SK-N-MC (cell line): ENCODE measurements around the gene HKDC1.
"Not testable (repeated sequence)": the region's sequence is repeated elsewhere in the genome, so short reads cannot be mapped to it uniquely, and the experiment has no call there.

Experiments
- DNase-seq: peaks from one replicate; pipeline ENCODE4 v3.0.0-alpha.2; 2011; ENCODE audit warnings: low read depth, low spot score
- H3K27ac ChIP-seq: fragments of 200-600 bp; sonication (generic); 2 replicates; pipeline ENCODE4 v1.5.1; 2016; ENCODE audit warnings: mixed run types
- H3K36me3 ChIP-seq: fragments of 200-600 bp; sonication (generic); 2 replicates; pipeline ENCODE4 v1.6.1; 2017; ENCODE audit warnings: antibody characterized with exemption, low read length, mixed read lengths; ENCODE audit not compliant: insufficient read depth
- H3K4me3 ChIP-seq: fragments of 200-600 bp; sonication (generic); 2 replicates; pipeline ENCODE4 v1.5.1; 2016
- H3K9ac ChIP-seq: fragments of 200-600 bp; sonication (generic); 2 replicates; pipeline ENCODE4 v1.8.0; 2017; ENCODE audit warnings: mixed run types, mixed read lengths; ENCODE audit not compliant: insufficient read length
- H3K9me3 ChIP-seq: fragments of 200-600 bp; sonication (generic); 2 replicates; pipeline ENCODE4 v1.6.1; 2017; ENCODE audit warnings: low read depth, mild to moderate bottlenecking, antibody characterized with exemption, low read length, moderate library complexity, mixed read lengths
- EZH2 ChIP-seq: fragments of 200-600 bp; sonication (generic); IDR thresholded peaks from one replicate; pipeline ENCODE4 v1.6.1; 2017; ENCODE audit warnings: antibody characterized with exemption
- FOXP2 ChIP-seq: optimal IDR thresholded peaks from 2 replicates; pipeline ENCODE3; 2011; ENCODE audit warnings: mild to moderate bottlenecking, moderate library complexity; ENCODE audit not compliant: insufficient read depth; ENCODE audit errors: extremely low read length, control extremely low read depth
- POLR2AphosphoS5 ChIP-seq: IDR thresholded peaks from 2 replicates; pipeline ENCODE4 v1.6.1; 2012; ENCODE audit warnings: mild to moderate bottlenecking, low read depth, low read length, borderline replicate concordance

HKDC1 gene

DNA sequence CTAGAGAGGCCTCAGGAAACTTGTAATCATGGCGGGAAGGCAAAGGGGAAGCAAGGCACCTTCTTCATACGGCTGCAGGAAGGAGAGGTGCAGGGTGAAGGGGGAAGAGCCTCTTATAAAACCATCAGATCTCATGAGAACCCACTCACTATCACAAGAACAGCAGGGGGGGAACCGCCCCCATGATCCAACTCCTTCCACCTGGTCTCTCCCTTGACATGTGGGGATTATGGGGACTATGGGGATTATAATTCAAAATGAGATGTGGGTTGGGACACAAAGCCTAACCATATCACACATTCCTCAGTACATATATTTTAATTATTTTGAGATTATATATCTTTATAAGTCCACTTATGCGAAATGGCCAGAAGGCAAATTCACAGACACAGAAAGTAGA is 67.0 kb downstream of the HKDC1 start:
- no peaks in the 10 kb centered on the region for H3K36me3 ChIP-seq
- H3K9ac ChIP-seq: no peak overlapping the region
- DNase-seq: no peak
- no peaks in the 10 kb centered on the region for H3K9me3 ChIP-seq
- no peak overlapping the region for H3K4me3 ChIP-seq
- TF ChIP-seq POLR2AphosphoS5 (no peak), FOXP2 (no peak), EZH2 (no peak)
- H3K27ac ChIP-seq: no peak overlapping the region

DNA sequence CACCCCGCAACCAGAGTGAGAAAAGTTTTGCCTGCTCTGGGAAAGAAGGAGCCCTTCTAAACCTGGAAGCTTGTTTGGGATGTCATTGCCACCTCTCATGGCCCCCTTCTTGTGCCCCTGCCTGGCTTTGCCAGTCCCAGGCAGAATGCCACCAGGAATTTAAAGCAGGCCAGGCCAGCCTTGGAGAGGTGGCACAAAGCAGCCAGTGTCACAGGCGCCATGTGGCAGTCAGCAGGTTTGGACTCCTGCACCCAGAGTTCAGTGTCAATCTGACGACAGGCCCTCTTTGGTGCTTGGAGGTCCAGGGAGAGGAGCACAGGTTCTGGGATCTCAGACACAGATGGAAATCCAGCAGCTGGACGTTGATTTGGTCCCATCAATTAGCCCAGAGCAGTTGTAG is 70.9 kb downstream of the HKDC1 start:
- no peak for TF ChIP-seq FOXP2
- no peak for TF ChIP-seq EZH2
- no peak for TF ChIP-seq POLR2AphosphoS5
- no peak overlapping the region for H3K4me3 ChIP-seq
- H3K27ac ChIP-seq: no peak overlapping the region
- no peaks in the 10 kb centered on the region for H3K36me3 ChIP-seq
- DNase-seq: no peak
- H3K9me3 ChIP-seq: no peaks in the 10 kb centered on the region
- H3K9ac ChIP-seq: no peak overlapping the region

DNA sequence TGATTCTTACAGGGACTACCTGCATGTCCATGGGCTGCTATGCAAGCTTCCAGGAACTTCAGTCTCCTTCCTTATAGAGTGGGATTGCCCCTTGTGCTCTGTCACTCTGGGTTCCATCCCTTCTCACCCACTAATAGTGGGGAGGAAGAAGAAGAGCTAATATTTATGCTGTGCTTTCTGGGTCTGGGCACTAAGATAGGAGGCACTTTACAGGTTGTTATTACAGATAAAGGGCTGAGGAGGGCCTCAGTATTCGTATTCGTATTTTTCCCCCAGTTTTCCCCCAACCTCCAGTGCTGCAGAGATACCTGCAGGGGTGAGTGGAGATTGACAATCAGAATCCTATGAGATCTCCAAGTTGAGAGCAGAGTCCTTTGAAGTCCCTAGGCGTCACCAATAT is 72.3 kb downstream of the HKDC1 start:
- no peak overlapping the region for H3K27ac ChIP-seq

DNA sequence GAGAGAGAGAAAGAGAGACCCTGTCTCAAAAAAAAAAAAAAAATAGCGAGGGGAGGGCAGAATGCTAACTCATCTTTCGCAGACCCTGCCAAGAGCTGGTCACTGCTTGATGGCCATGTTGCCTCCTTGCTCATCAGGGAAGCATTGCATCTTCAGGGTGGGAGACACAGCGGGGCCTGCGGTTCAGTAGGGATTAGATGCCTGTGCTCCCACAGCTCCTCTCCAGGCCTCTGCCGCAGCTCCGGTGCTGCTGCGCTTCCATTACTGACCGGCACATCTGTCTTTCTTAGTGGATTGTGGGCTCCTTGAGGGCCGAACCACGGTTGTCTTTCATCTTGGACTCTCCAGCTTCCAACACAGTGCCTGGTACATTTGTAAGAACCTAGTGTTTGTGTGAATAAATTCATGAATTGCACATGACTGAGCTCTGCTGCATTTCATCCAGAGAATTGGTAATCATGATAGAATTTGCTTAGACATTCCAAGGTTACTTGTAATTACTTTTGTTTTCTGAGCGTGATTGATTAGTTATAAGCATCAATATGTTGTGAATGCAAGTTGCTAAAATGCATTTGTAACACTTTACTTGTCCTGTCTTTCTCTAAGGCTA is 75.0 kb downstream of the HKDC1 start:
- Histone ChIP-seq H3K4me3 (no peak overlapping the region), H3K36me3 (no peaks in the 10 kb centered on the region), H3K9me3 (no peaks in the 10 kb centered on the region), H3K9ac (no peak overlapping the region), H3K27ac (no peak overlapping the region)
- TF ChIP-seq POLR2AphosphoS5: no peak
- TF ChIP-seq FOXP2: no peak
- TF ChIP-seq EZH2: no peak
- no peak for DNase-seq

More for the DNA sequence above, 72.3 kb downstream of the HKDC1 start:
- no peak for DNase-seq
- TF ChIP-seq POLR2AphosphoS5 (no peak), EZH2 (no peak)
- H3K9me3 ChIP-seq: no peaks in the 10 kb centered on the region
- no peaks in the 10 kb centered on the region for H3K36me3 ChIP-seq
- H3K9ac ChIP-seq: no peak overlapping the region
- H3K4me3 ChIP-seq: no peak overlapping the region

DNA sequence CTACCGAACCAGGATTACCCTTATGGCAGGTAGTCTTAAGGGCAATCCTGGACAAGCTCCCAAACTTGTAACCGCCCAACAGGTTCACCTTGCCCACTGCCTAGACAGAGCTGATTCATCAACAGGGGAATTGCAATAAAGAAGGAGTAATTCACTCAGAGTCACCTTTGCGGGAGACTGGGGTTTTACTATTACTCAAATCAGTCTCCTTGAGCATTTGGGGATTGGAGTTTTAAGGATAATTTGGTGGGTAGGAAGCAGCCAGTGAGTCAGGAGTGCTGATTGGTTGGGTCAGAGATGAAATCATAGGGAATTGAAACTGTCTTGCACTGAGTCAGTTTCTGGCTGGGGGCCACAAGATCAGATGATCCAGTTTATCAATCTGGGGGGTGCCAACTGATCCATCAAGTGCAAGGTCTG is 83.5 kb downstream of the HKDC1 start:
- TF ChIP-seq POLR2AphosphoS5: no peak
- TF ChIP-seq FOXP2: no peak
- no peak for TF ChIP-seq EZH2
- Histone ChIP-seq H3K9ac (no peak overlapping the region), H3K36me3 (no peaks in the 10 kb centered on the region), H3K9me3 (no peaks in the 10 kb centered on the region), H3K4me3 (no peak overlapping the region), H3K27ac (no peak overlapping the region)
- no peak for DNase-seq

DNA sequence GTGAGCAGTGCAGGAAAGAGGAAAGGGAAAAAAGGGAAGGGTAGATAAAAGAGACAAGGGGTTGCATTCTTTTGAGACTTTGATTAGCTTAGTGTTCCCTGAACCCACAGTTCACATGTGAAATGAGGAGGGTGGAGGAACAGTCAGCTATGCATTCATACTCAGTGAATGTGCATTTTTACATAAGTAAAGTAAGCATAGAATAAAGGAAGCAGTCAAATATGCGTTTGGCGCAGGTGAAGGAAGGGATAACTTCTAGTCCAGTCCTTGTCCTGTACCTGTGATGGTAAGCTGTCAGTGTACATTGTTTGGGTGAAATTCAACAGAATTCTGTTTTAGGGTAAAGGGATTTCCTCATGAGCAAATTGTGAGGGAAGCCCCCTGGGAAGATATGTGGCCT is 86.3 kb downstream of the HKDC1 start:
- Histone ChIP-seq H3K9ac (no peak overlapping the region), H3K9me3 (no peaks in the 10 kb centered on the region), H3K36me3 (no peaks in the 10 kb centered on the region), H3K27ac (no peak overlapping the region), H3K4me3 (no peak overlapping the region)
- no peak for TF ChIP-seq EZH2
- DNase-seq: no peak

DNA sequence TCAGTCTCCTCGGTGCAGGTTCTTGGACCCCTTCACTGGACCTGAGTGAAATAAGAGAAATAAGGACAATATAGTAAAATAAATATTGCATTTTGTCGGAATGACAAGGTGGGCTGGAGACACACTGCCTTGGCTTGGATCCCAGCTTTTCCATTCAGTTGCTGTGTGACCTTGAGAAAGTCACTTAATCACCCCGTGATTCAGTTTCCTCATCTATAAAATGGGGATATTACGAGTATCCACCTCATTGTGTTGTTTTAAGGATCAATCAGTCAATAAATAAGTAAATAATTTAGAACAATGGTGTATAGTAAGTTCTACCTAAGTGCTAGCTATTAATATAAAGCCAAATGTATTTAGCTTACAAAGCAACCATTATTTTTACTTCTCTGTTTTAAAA is 87.3 kb downstream of the HKDC1 start:
- Histone ChIP-seq H3K27ac (no peak overlapping the region), H3K9me3 (no peaks in the 10 kb centered on the region), H3K36me3 (no peaks in the 10 kb centered on the region), H3K4me3 (no peak overlapping the region), H3K9ac (no peak overlapping the region)
- no peak for DNase-seq
- TF ChIP-seq EZH2 (no peak), FOXP2 (no peak), POLR2AphosphoS5 (no peak)

DNA sequence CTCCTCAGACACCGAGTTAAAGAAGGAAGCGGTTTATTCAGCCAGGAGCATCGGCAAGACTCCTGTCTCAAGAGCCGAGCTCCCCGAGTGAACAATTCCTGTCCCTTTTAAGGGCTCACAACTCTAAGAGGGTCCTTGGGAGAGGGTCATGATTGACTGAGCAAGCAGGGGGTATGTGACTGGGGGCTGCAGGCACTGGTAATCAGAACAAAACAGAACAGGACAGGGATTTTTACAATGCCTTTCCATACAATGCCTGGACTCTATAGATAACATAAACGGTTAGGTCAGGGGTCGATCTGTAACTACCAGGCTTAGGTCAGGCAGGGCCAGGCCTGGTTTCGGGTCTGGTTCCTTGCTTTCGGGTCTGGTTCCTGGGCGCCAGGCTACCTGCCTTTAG is 88.2 kb downstream of the HKDC1 start:
- H3K9ac ChIP-seq, H3K36me3 ChIP-seq, H3K9me3 ChIP-seq, H3K27ac ChIP-seq, DNase-seq, H3K4me3 ChIP-seq: not testable (repeated sequence)

DNA sequence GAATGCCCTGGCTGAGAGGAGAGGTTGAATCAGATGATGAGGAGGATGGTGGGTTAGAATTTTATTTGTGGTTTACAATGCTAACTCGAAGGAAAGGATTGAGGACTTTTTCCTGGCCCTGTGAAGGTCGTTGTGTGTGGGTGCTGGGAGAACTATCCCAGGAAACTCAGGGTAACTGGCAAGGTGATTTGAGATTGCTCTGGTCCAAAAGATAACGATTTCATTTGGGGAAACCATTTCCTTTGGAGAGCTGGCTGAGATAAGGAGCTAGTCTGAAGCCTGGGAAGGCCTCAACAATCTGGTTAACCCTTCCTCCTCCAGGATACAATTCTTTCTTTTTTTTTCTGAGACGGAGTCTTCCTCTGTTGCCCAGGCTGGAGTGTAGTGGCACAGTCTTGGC is 91.2 kb downstream of the HKDC1 start:
- Histone ChIP-seq H3K36me3 (no peaks in the 10 kb centered on the region), H3K27ac (no peak overlapping the region)

More for the DNA sequence above, 91.2 kb downstream of the HKDC1 start:
- DNase-seq: no peak
- Histone ChIP-seq H3K9me3 (no peaks in the 10 kb centered on the region), H3K4me3 (no peak overlapping the region), H3K9ac (no peak overlapping the region)
- TF ChIP-seq EZH2: no peak
- TF ChIP-seq POLR2AphosphoS5: no peak
- TF ChIP-seq FOXP2: no peak
